Stimulated activated CD4-positive, alpha-beta T cell treated with anti-CD3 and anti-CD28 coated beads, Interleukin-1b, Interleukin-23, amount 100 ng/mL, for 24 hours (primary cell): Measurements from ENCODE around the gene AK9.
"Not testable (repeated sequence)": the region's sequence is repeated elsewhere in the genome, so short reads cannot be mapped to it uniquely, and the experiment has no call there.

ENCODE experiments used
- DNase-seq, 4 experiments: peaks; one replicate each; pipeline ENCODE4 v3.0.0-alpha.2; 2020; ENCODE audit warnings: low read depth in 4 of 4, low spot score in 1 of 4

The AK9 gene

GRCh38 chr6:109461733-109462526 is 229.1 kb downstream of the AK9 start:
- no peak for DNase-seq

- not testable (repeated sequence) for DNase-seq
These were observed 229.8 kb downstream of the AK9 start for GRCh38 chr6:109461205-109461604.

GRCh38 chr6:109460161-109460829 is 230.7 kb downstream of the AK9 start:
- no peak for DNase-seq

- no peak for DNase-seq
These were observed 232.0 kb downstream of the AK9 start for GRCh38 chr6:109458774-109459531.

- no peak for DNase-seq
These were observed 233.4 kb downstream of the AK9 start for GRCh38 chr6:109457562-109457996.

GRCh38 chr6:109456710-109457561 is 234.1 kb downstream of the AK9 start:
- no peak for DNase-seq

- DNase-seq, result no peak
These were observed 234.9 kb downstream of the AK9 start for GRCh38 chr6:109456111-109456583.

- DNase-seq, result peak in 2 of 4 experiments; percentile 25 to 41
These were observed 235.4 kb downstream of the AK9 start, which contains the start of gene MICAL1 for GRCh38 chr6:109455437-109456110. MICAL1 (minus strand) TSS chr6:109455772; CDS start chr6:109454196, 1,576 bp downstream.

GRCh38 chr6:109454496-109455436 is 236.2 kb downstream of the AK9 start:
- DNase-seq, result peak in 2 of 4 experiments; percentile 22 to 44

GRCh38 chr6:109453594-109454495 is 237.2 kb downstream of the AK9 start:
- DNase-seq, result no peak

GRCh38 chr6:109453156-109453555 is 237.8 kb downstream of the AK9 start:
- no peak for DNase-seq

- no peak for DNase-seq
These were observed 238.8 kb downstream of the AK9 start for GRCh38 chr6:109452181-109452580.

GRCh38 chr6:109451376-109451775 is 239.6 kb downstream of the AK9 start:
- no peak for DNase-seq

- no peak for DNase-seq
These were observed 240.2 kb downstream of the AK9 start for GRCh38 chr6:109450801-109451200.

- DNase-seq, result no peak
These were observed 241.0 kb downstream of the AK9 start for GRCh38 chr6:109449795-109450673.

- no peak for DNase-seq
These were observed 241.8 kb downstream of the AK9 start for GRCh38 chr6:109449064-109449794.
